Tibial nerve (tissue), 4 donors: ENCODE results near the gene AP4B1.

Experiments
- EP300 ChIP-seq, 2 donors: sonication (generic); formaldehyde crosslinking; IDR thresholded peaks; one replicate each; pipeline ENCODE4 v1.6.1; 2017; ENCODE audit warnings: antibody characterized with exemption in 2 of 2, mild to moderate bottlenecking in 1 of 2
- POLR2A ChIP-seq, 2 donors: fragments of 450-650 bp; IDR thresholded peaks; one replicate each; pipeline ENCODE4 v1.6.1; 2017; ENCODE audit warnings: antibody characterized with exemption in 2 of 2, mild to moderate bottlenecking in 2 of 2, moderate library complexity in 2 of 2
- TF ChIP-seq, protein P1 (sequence below), 5 experiments: fragments of 200-600 bp in 3 of 5; fragments of 450-650 bp in 2 of 5; sonication (generic) in 3 of 5; IDR thresholded peaks; one replicate each; pipeline ENCODE4 v1.5.1; 2016 to 2019; ENCODE audit warnings: antibody characterized with exemption in 5 of 5, mild to moderate bottlenecking in 3 of 5, moderate library complexity in 2 of 5

DNA sequence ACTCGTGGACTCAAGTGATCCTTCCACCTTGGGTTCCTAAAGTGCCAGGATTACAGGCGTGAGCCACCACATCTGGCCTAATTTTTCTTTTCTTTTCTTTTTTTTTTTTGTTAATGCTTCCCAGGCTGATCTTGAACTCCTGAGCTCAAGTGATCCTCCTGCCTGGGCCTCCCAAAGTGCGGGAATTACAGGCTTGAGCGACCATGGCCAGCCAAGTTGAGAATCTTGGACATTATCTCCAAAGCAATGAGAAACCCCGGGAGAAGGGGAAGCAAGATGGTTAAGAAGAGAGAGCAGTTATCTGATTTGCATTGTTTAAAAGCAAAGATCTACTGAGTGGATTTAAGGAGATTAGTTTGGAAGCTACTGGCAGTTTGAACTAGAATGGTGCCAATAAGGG is 33.6 kb upstream of the AP4B1 start:
- TF ChIP-seq POLR2A (IDR thresholded peaks at IDR 0.05): no peak
- TF ChIP-seq, protein P1, sequence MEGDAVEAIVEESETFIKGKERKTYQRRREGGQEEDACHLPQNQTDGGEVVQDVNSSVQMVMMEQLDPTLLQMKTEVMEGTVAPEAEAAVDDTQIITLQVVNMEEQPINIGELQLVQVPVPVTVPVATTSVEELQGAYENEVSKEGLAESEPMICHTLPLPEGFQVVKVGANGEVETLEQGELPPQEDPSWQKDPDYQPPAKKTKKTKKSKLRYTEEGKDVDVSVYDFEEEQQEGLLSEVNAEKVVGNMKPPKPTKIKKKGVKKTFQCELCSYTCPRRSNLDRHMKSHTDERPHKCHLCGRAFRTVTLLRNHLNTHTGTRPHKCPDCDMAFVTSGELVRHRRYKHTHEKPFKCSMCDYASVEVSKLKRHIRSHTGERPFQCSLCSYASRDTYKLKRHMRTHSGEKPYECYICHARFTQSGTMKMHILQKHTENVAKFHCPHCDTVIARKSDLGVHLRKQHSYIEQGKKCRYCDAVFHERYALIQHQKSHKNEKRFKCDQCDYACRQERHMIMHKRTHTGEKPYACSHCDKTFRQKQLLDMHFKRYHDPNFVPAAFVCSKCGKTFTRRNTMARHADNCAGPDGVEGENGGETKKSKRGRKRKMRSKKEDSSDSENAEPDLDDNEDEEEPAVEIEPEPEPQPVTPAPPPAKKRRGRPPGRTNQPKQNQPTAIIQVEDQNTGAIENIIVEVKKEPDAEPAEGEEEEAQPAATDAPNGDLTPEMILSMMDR (IDR thresholded peaks at IDR 0.05): no peak
- no peak for TF ChIP-seq EP300 (IDR thresholded peaks at IDR 0.05)
